Endodermal cell (in vitro differentiated cells): Measurements from ENCODE around the gene LRPAP1. TPM values are rescaled to one million over a fixed set of nuclear protein-coding genes. Genes with fewer than 3 reads are reported as not detected.

ENCODE experiments used
- DNase-seq: peaks from one replicate; pipeline ENCODE4 v3.0.0-alpha.2; 2017
- H3K27ac ChIP-seq: 2 replicates; pipeline ENCODE4 v1.5.1; 2013; ENCODE audit warnings: mild to moderate bottlenecking, low read depth, low read length, moderate library complexity
- H3K27me3 ChIP-seq: 2 replicates; pipeline ENCODE4 v1.6.1; 2013; ENCODE audit warnings: mild to moderate bottlenecking, low read length, moderate library complexity; ENCODE audit not compliant: insufficient read depth, control insufficient read depth, poor library complexity, severe bottlenecking
- H3K36me3 ChIP-seq: 2 replicates; pipeline ENCODE4 v1.7.0; 2013; ENCODE audit warnings: mild to moderate bottlenecking, low read length, moderate library complexity; ENCODE audit not compliant: control insufficient read depth, insufficient read depth
- H3K4me1 ChIP-seq: one replicate; pipeline ENCODE4 v1.7.0; 2013; ENCODE audit warnings: low read length; ENCODE audit not compliant: control insufficient read depth, insufficient read depth
- H3K4me3 ChIP-seq: 2 replicates; pipeline ENCODE4 v1.5.1; 2013; ENCODE audit warnings: mild to moderate bottlenecking, low read length, moderate library complexity
- H3K9ac ChIP-seq: 2 replicates; pipeline ENCODE4 v1.6.1; 2013; ENCODE audit warnings: mild to moderate bottlenecking, low read length, moderate library complexity; ENCODE audit not compliant: poor library complexity, severe bottlenecking; ENCODE audit errors: extremely low read depth
- H3K9me3 ChIP-seq: 2 replicates; pipeline ENCODE4 v1.6.1; 2013; ENCODE audit warnings: mild to moderate bottlenecking, low read length, moderate library complexity; ENCODE audit not compliant: control insufficient read depth
- H3K27ac Mint-ChIP-seq: 2 replicates; pipeline ENCODE4 v1.8.0; 2020; ENCODE audit warnings: mixed read lengths
- H3K27me3 Mint-ChIP-seq: 2 replicates; pipeline ENCODE4 v1.8.0; 2021; ENCODE audit warnings: mild to moderate bottlenecking, mixed read lengths; ENCODE audit not compliant: insufficient read depth
- H3K36me3 Mint-ChIP-seq: 2 replicates; pipeline ENCODE4 v1.8.0; 2020; ENCODE audit warnings: low read depth, mixed read lengths
- H3K4me1 Mint-ChIP-seq: 2 replicates; pipeline ENCODE4 v1.8.0; 2020; ENCODE audit warnings: mixed read lengths
- H3K4me3 Mint-ChIP-seq: 2 replicates; pipeline ENCODE4 v1.8.0; 2020; ENCODE audit warnings: mild to moderate bottlenecking, moderate library complexity, mixed read lengths
- H3K9me3 Mint-ChIP-seq: 2 replicates; pipeline ENCODE4 v1.8.0; 2020; ENCODE audit warnings: mild to moderate bottlenecking, mixed read lengths
- CTCF ChIP-seq: fragments of 200-600 bp; sonication (generic); conservative IDR thresholded peaks from 2 replicates; pipeline ENCODE4 v1.5.0; 2021; ENCODE audit warnings: antibody characterized with exemption, mild to moderate bottlenecking
- WGBS, 2 experiments: methylation state at CpG; one replicate each; pipeline versions ENCODE4 v1.1.5 to v1.1.7; 2013; ENCODE audit warnings: missing lambda C conversion rate in 2 of 2, mixed read lengths in 1 of 2; ENCODE audit not compliant: insufficient coverage in 1 of 2, insufficient read length in 1 of 2; 5-methylcytosine and 5-hydroxymethylcytosine counted together
- total RNA-seq, 2 donors: library from RNA; stranded (reverse); fragmentation: NEBNext Ultra II Directional in 1 of 2; extraction: Animal tissue kit (Norgen Biotek cat#: 25700) in 1 of 2; gene quantifications; 2 replicates in 1 of 2; 3 replicates in 1 of 2; pipeline ENCODE4 v1.2.1, GENCODE V29; 2021

The LRPAP1 gene
- total RNA-seq, 2 donors from 2014 or later, result 111 to 129 TPM

GRCh38 chr4:3481113-3481531 is 51.1 kb downstream of the LRPAP1 start:
- DNase-seq, result peak; percentile 86
- Histone ChIP-seq H3K27me3 (no peaks in the 10 kb centered on the region), H3K27ac (no peak overlapping the region), H3K9me3 (no peaks in the 10 kb centered on the region), H3K4me1 (no peaks in the 10 kb centered on the region), H3K36me3 (no peaks in the 10 kb centered on the region), H3K9ac (peak overlapping the region; percentile 47), H3K4me3 (peak overlapping the region; percentile 67)
- peaks cover 18% of the 10 kb centered on the region for H3K4me1 Mint-ChIP-seq
- TF ChIP-seq CTCF, result no peak
- H3K36me3 Mint-ChIP-seq, result no peaks in the 10 kb centered on the region
- WGBS, 2 experiments, result 0 to 8% methylated on average over 1 to 5 of the region's 5 CpGs
- H3K4me3 Mint-ChIP-seq, result peak overlapping the region; percentile 36
- H3K27me3 Mint-ChIP-seq, result peaks cover 36% of the 10 kb centered on the region
- H3K27ac Mint-ChIP-seq, result peak overlapping the region; percentile 49
- H3K9me3 Mint-ChIP-seq, result no peaks in the 10 kb centered on the region

DNA sequence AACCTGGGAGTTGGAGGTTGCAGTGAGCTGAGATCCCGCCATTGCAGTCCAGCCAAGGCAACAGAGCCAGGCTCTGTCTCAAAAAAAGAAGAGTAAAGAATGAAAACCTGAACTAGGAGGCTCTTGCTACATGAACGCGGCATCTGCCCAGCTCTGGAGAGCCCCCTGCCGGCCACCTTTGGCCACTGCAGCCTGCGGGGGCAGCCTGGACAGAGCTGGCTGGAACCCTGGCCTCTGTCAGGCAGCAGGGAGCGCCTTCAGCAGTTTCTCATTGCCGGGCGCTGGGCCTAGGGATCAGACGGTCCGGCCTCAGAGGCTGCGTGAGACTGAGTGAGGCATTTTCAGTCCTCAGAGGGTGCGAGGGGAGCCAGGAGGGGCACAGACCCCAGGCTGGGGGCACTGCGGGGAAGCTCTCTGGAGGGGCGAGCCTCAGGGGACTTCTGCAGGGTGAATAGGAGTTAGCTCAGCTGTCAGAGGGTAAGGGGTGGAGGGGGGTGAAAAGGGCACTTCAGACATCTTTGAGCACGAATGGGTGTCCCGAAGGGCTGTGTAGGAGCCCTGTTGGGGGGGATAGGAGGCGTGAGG is 51.6 kb downstream of the LRPAP1 start:
- H3K27ac Mint-ChIP-seq, result peak overlapping the region; percentile 49
- H3K27me3 ChIP-seq, result no peaks in the 10 kb centered on the region

DNA sequence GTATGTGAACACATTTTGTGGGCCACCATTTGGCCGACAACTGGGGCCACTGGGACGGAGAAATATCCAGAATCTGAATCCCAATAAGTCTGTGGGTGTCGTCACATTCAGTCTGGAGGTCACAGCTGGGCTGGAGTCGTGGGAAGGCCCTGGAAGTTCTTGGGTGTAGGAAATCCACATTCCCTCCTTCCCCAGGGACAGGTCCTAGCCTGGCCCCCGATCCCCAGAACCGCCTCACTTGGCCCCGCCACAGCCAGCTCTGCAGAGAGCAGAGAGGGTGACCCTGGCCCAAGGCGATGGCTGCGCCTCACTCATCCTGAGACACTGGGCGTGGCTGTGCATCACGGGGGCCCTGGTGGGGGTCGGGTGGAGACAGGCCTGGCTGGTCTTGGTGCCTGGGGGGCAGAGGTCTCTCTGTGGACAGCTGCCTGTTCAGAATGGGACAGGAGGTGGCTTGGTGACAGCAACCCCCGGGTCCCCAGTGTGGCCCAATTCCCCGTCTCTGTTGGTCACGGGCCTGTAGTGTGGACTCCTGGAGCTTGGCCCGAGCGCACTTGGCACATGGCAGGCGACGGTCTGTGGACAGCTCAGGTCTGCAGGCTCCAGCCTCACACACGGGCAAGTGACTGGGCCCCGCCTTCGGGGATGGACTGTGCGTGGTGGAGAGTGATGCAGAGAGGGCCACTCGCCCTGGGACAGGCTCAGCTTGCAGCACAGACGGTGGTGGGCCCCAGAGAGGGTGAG is 52.7 kb downstream of the LRPAP1 start:
- Histone ChIP-seq H3K27ac (no peak overlapping the region), H3K4me3 (no peak overlapping the region), H3K36me3 (no peaks in the 10 kb centered on the region), H3K9ac (no peak overlapping the region), H3K27me3 (peaks cover 5% of the 10 kb centered on the region), H3K4me1 (no peaks in the 10 kb centered on the region), H3K9me3 (no peaks in the 10 kb centered on the region)
- no peak overlapping the region for H3K27ac Mint-ChIP-seq
- no peak for DNase-seq
- TF ChIP-seq CTCF, result no peak
- H3K4me3 Mint-ChIP-seq, result no peak overlapping the region
- no peaks in the 10 kb centered on the region for H3K9me3 Mint-ChIP-seq
- no peaks in the 10 kb centered on the region for H3K36me3 Mint-ChIP-seq
- WGBS, 2 experiments, result 93 to 95% methylated on average over 10 to 25 of the region's 25 CpGs
- H3K27me3 Mint-ChIP-seq, result peaks cover 41% of the 10 kb centered on the region
- peaks cover 18% of the 10 kb centered on the region for H3K4me1 Mint-ChIP-seq

More for the DNA sequence above, 51.6 kb downstream of the LRPAP1 start:
- Histone ChIP-seq H3K4me1 (no peaks in the 10 kb centered on the region), H3K27ac (no peak overlapping the region), H3K4me3 (peak overlapping the region; percentile 67), H3K9ac (peak overlapping the region; percentile 47), H3K36me3 (no peaks in the 10 kb centered on the region), H3K9me3 (no peaks in the 10 kb centered on the region)
- H3K9me3 Mint-ChIP-seq, result no peaks in the 10 kb centered on the region
- peaks cover 18% of the 10 kb centered on the region for H3K4me1 Mint-ChIP-seq
- WGBS, 2 experiments, result 2 to 4% methylated on average over 13 to 17 of the region's 17 CpGs
- peak; percentile 100 for TF ChIP-seq CTCF
- H3K4me3 Mint-ChIP-seq, result peak overlapping the region; percentile 36
- H3K36me3 Mint-ChIP-seq, result no peaks in the 10 kb centered on the region
- peak; percentile 99 for DNase-seq
- peaks cover 36% of the 10 kb centered on the region for H3K27me3 Mint-ChIP-seq
